Astrocyte of the cerebellum (primary cell): ENCODE results near the gene POLR2E.
"Not testable (repeated sequence)": the region's sequence is repeated elsewhere in the genome, so short reads cannot be mapped to it uniquely, and the experiment has no call there.

Experiments used
- DNase-seq: peaks from one replicate; pipeline ENCODE4 v3.0.0-alpha.2; 2011; ENCODE audit warnings: low read depth
- H3K4me3 ChIP-seq: 2 replicates; pipeline ENCODE4 v1.5.1; 2011; ENCODE audit warnings: mild to moderate bottlenecking, low read depth, low read length, moderate library complexity
- CTCF ChIP-seq: IDR thresholded peaks from 2 replicates; pipeline ENCODE4 v1.5.1; 2012; ENCODE audit warnings: low read length, low read depth, moderate library complexity, mild to moderate bottlenecking; ENCODE audit errors: missing control alignments
- in situ Hi-C: cut with HindIII; loops from 2 replicates; pipeline ENCODE4 v1.10.0; 2017; ENCODE audit warnings: low sequenced_read_pairs

The POLR2E gene

GRCh38 chr19:1115646-1116420 is 20.7 kb upstream of the POLR2E start:
- H3K4me3 ChIP-seq = no peak overlapping the region
- DNase-seq = no peak
- in situ Hi-C loops = no loop called here
- TF ChIP-seq CTCF = no peak

- H3K4me3 ChIP-seq, in situ Hi-C loops: not testable (repeated sequence)
These were observed 19.6 kb upstream of the POLR2E start for GRCh38 chr19:1114728-1115127.

GRCh38 chr19:1113986-1114483 is 18.9 kb upstream of the POLR2E start:
- no peak for TF ChIP-seq CTCF
- no peak for DNase-seq
- H3K4me3 ChIP-seq = no peak overlapping the region
- in situ Hi-C loops = no loop called here

More at GRCh38 chr19:1114728-1115127, 19.6 kb upstream of the POLR2E start:
- not testable (repeated sequence) for DNase-seq

DNA sequence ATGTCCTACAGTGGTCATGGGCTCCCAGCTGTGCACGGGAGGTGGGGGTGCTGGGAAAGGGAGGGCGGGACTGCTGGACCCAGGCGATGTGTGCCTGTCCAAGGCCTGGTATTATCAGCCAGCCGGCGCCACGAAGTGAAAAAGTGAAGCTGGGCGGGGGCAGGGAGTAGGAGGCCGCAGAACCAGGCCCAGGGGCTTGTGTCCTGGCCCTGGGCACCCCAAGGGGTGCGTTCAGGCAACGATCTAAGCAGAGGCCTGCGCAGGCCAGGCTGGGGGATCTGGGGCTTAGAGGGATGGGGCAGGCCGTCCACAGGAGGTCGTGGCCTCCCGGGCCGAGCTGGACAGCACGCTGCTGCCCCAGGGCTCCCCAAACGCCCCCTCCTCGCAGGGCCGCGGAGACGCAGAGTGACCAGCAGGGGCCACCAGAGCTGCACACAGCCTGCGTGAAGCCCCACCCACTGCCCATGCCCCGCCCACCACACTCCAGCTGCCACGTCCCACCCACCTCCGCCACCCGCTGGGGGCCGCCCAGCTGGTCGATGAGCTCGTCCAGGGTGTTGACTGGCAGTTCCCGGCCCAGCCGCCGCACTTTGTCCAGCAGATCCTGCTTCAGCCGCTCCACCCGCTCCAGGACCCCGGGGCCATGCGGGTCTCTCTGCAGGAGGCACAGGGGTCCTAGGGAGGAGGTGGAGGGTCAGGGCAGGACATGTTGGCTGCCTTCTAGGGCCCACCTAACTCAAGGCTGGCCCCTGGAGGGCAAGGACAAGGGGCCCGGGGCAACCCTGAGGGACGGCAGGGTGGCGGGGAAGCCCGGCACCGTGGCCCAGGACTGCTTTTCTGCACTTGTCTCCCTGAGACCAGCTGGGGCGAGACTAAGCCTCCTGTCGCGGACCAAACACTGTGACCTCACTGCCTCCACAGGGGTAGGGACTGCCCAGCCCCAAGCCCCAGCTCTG is 18.1 kb upstream of the POLR2E start:
- in situ Hi-C loops = no loop called here
- DNase-seq = peak; percentile 63

DNA sequence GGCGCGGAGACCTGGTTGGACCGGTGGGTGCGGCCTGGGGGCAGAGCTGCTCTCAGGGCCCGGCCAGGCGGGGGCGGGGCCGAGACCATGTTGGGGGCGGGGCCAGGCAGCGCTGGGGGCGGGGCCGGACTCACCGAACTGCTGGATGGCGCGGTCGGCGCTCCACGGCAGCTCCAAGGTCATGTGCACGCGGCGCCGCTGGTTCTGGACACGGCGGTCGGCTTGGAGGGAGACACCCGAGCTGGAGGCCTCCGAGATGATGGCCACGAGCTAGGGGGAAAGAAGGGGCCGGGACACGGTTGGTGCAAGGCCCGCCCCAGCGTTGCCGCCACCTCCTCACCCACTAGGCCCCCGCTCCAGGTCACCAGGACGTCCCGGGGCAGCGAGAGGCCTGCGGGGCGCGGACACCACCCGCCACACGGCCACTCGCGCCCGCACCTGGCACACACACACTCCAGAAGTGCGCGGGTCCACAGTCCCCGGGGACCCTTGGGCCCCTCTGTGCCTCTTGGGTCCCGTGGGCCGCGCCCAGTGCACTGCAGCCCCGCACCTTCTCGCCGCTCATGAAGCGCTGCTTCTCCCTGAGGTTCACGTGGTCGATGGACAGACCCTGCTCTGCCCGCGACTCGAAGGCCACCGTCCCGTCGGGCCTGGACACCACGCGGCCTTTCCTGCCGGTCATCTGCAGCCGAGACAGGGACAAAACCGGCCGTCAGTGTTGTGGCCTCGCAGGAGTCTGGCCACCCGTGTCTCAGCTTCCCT is 17.3 kb upstream of the POLR2E start:
- in situ Hi-C loops = no loop called here
- no peak for DNase-seq
- H3K4me3 ChIP-seq = no peak overlapping the region
- TF ChIP-seq CTCF = no peak

More for the DNA sequence above, 18.1 kb upstream of the POLR2E start:
- peak; percentile 73 for TF ChIP-seq CTCF
- no peak overlapping the region for H3K4me3 ChIP-seq

- in situ Hi-C loops = no loop called here
- no peak for TF ChIP-seq CTCF
- no peak for DNase-seq
- no peak overlapping the region for H3K4me3 ChIP-seq
These were observed 16.6 kb upstream of the POLR2E start for GRCh38 chr19:1111641-1112267.
